GF-D8 (cell line): ENCODE results near the gene RINL.
"Not testable (repeated sequence)": the region's sequence is repeated elsewhere in the genome, so short reads cannot be mapped to it uniquely, and the experiment has no call there.

Source experiments
- DNase-seq: peaks from one replicate; lab custom pipeline; 2025; lab: John Stamatoyannopoulos, UW

Gene RINL

GRCh38 chr19:38905620-38906019 lies 27.5 kb upstream of the RINL start:
- DNase-seq: no peak

GRCh38 chr19:38904581-38905539 lies 26.8 kb upstream of the RINL start:
- no peak for DNase-seq

- DNase-seq: no peak
Observed at GRCh38 chr19:38901683-38902082, 23.6 kb upstream of the RINL start.

- peak; percentile 29 for DNase-seq
Observed at GRCh38 chr19:38900743-38901190, 22.7 kb upstream of the RINL start.

- DNase-seq: no peak
Observed at GRCh38 chr19:38900202-38900629, 22.1 kb upstream of the RINL start.

- peak; percentile 99 for DNase-seq
Observed at GRCh38 chr19:38899447-38900201, 21.5 kb upstream of the RINL start, which contains the start of the genes NFKBIB and SIRT2. Gene NFKBIB, plus strand, starts transcription at chr19:38899969. Its CDS starts 64 bp downstream, at chr19:38900033. Gene SIRT2, minus strand, starts transcription at chr19:38899618. Its CDS starts 97 bp downstream, at chr19:38899521.

GRCh38 chr19:38898788-38899446 lies 20.8 kb upstream of the RINL start:
- no peak for DNase-seq

GRCh38 chr19:38894968-38895367 lies 16.9 kb upstream of the RINL start:
- DNase-seq: no peak

GRCh38 chr19:38893341-38893771 lies 15.3 kb upstream of the RINL start:
- no peak for DNase-seq

GRCh38 chr19:38892841-38893240 lies 14.8 kb upstream of the RINL start:
- DNase-seq: no peak

GRCh38 chr19:38891771-38892170 lies 13.7 kb upstream of the RINL start:
- DNase-seq: no peak

GRCh38 chr19:38890686-38891085 lies 12.6 kb upstream of the RINL start:
- no peak for DNase-seq

- DNase-seq: no peak
Observed at GRCh38 chr19:38889803-38890202, 11.7 kb upstream of the RINL start.

- no peak for DNase-seq
Observed at GRCh38 chr19:38888876-38889275, 10.8 kb upstream of the RINL start.

GRCh38 chr19:38884691-38885090 lies 6.6 kb upstream of the RINL start:
- DNase-seq: not testable (repeated sequence)

GRCh38 chr19:38883286-38883685 lies 5.2 kb upstream of the RINL start:
- no peak for DNase-seq

- DNase-seq: no peak
Observed at GRCh38 chr19:38880882-38881609, 3.0 kb upstream of the RINL start.

- DNase-seq: no peak
Observed at GRCh38 chr19:38880076-38880881, 2.2 kb upstream of the RINL start.

- no peak for DNase-seq
Observed at GRCh38 chr19:38879400-38879751, 1.3 kb upstream of the RINL start.

- DNase-seq: no peak
Observed at GRCh38 chr19:38878575-38879399, 712 bp upstream of the RINL start.
